ENCODE measurements around the gene EFNA5.

The EFNA5 gene

GRCh38 chr5:107408564-107408963, 262.2 kb downstream of the EFNA5 start:
- DNase-seq (ENCODE audit: low read depth in 2 of 2): peak in 1 of 2 donors; percentile 24
- H3K4me3 ChIP-seq (replicated peaks in 1 of 2; ENCODE audit: low read depth in 2 of 2, low read length in 2 of 2): no peak overlapping the region
- no peak for TF ChIP-seq CTCF (IDR thresholded peaks at IDR 0.05; ENCODE audit: low read depth, low read length)

GRCh38 chr5:107407713-107408298, 262.9 kb downstream of the EFNA5 start:
- no peak overlapping the region for H3K4me3 ChIP-seq (replicated peaks in 1 of 2; ENCODE audit: low read depth in 2 of 2, low read length in 2 of 2)
- TF ChIP-seq CTCF (IDR thresholded peaks at IDR 0.05; ENCODE audit: low read depth, low read length): no peak
- DNase-seq (ENCODE audit: low read depth in 2 of 2): no peak

- no peak overlapping the region for H3K4me3 ChIP-seq (replicated peaks in 1 of 2; ENCODE audit: low read depth in 2 of 2, low read length in 2 of 2)
- DNase-seq (ENCODE audit: low read depth in 2 of 2): peak in 1 of 2 donors; percentile 39
- TF ChIP-seq CTCF (IDR thresholded peaks at IDR 0.05; ENCODE audit: low read depth, low read length): no peak
These were observed 266.0 kb downstream of the EFNA5 start for GRCh38 chr5:107404595-107405374.

GRCh38 chr5:107403228-107403953, 267.3 kb downstream of the EFNA5 start:
- no peak for TF ChIP-seq CTCF (IDR thresholded peaks at IDR 0.05; ENCODE audit: low read depth, low read length)
- DNase-seq (ENCODE audit: low read depth in 2 of 2): no peak
- H3K4me3 ChIP-seq (replicated peaks in 1 of 2; ENCODE audit: low read depth in 2 of 2, low read length in 2 of 2): no peak overlapping the region

- no peak for TF ChIP-seq CTCF (IDR thresholded peaks at IDR 0.05; ENCODE audit: low read depth, low read length)
- no peak overlapping the region for H3K4me3 ChIP-seq (replicated peaks in 1 of 2; ENCODE audit: low read depth in 2 of 2, low read length in 2 of 2)
- DNase-seq (ENCODE audit: low read depth in 2 of 2): no peak
These were observed 268.1 kb downstream of the EFNA5 start for GRCh38 chr5:107402434-107403227.

- TF ChIP-seq CTCF (IDR thresholded peaks at IDR 0.05; ENCODE audit: low read depth, low read length): no peak
- DNase-seq (ENCODE audit: low read depth in 2 of 2): no peak
- no peak overlapping the region for H3K4me3 ChIP-seq (replicated peaks in 1 of 2; ENCODE audit: low read depth in 2 of 2, low read length in 2 of 2)
These were observed 269.1 kb downstream of the EFNA5 start for GRCh38 chr5:107401470-107402122.
